GM23338 (cell line): ENCODE data around the gene CACNB2.

ENCODE experiments used
- EZH2 ChIP-seq: fragments of 200-600 bp; sonication (generic); IDR thresholded peaks from one replicate; pipeline ENCODE4 v1.8.0; 2017; ENCODE audit warnings: antibody characterized with exemption, mild to moderate bottlenecking, low read depth; ENCODE audit not compliant: unreplicated experiment
- JUNB ChIP-seq: IDR thresholded peaks from one replicate; pipeline ENCODE4 v1.6.1; 2016; ENCODE audit warnings: antibody characterized with exemption; ENCODE audit not compliant: unreplicated experiment
- REST ChIP-seq: IDR thresholded peaks from one replicate; pipeline ENCODE4 v1.6.1; 2018; ENCODE audit warnings: antibody characterized with exemption; ENCODE audit not compliant: unreplicated experiment
- STAT1 ChIP-seq: IDR thresholded peaks from one replicate; pipeline ENCODE4 v1.6.1; 2016; ENCODE audit warnings: antibody characterized with exemption; ENCODE audit not compliant: unreplicated experiment
- TF ChIP-seq, protein P1 (sequence below), 2 experiments: fragments of 200-600 bp in 1 of 2; sonication (generic) in 1 of 2; conservative IDR thresholded peaks; 2 replicates each; pipeline versions ENCODE4 v1.5.1 to v1.6.1; 2016 to 2017; ENCODE audit warnings: antibody characterized with exemption in 2 of 2, low read depth in 2 of 2, mild to moderate bottlenecking in 2 of 2, moderate library complexity in 1 of 2
- TF ChIP-seq, protein P2 (sequence below): IDR thresholded peaks from 2 replicates; pipeline ENCODE4 v1.6.1; 2016; ENCODE audit warnings: antibody characterized with exemption

GRCh38 chr10:18293536-18294510 is 153.6 kb downstream of the CACNB2 start:
- TF ChIP-seq, protein P1, sequence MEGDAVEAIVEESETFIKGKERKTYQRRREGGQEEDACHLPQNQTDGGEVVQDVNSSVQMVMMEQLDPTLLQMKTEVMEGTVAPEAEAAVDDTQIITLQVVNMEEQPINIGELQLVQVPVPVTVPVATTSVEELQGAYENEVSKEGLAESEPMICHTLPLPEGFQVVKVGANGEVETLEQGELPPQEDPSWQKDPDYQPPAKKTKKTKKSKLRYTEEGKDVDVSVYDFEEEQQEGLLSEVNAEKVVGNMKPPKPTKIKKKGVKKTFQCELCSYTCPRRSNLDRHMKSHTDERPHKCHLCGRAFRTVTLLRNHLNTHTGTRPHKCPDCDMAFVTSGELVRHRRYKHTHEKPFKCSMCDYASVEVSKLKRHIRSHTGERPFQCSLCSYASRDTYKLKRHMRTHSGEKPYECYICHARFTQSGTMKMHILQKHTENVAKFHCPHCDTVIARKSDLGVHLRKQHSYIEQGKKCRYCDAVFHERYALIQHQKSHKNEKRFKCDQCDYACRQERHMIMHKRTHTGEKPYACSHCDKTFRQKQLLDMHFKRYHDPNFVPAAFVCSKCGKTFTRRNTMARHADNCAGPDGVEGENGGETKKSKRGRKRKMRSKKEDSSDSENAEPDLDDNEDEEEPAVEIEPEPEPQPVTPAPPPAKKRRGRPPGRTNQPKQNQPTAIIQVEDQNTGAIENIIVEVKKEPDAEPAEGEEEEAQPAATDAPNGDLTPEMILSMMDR (conservative IDR thresholded peaks at IDR 0.05; ENCODE audit: low read depth in 2 of 2): no peak
- no peak for TF ChIP-seq EZH2
- TF ChIP-seq, protein P2, sequence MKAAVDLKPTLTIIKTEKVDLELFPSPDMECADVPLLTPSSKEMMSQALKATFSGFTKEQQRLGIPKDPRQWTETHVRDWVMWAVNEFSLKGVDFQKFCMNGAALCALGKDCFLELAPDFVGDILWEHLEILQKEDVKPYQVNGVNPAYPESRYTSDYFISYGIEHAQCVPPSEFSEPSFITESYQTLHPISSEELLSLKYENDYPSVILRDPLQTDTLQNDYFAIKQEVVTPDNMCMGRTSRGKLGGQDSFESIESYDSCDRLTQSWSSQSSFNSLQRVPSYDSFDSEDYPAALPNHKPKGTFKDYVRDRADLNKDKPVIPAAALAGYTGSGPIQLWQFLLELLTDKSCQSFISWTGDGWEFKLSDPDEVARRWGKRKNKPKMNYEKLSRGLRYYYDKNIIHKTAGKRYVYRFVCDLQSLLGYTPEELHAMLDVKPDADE: no peak
- no peak for TF ChIP-seq REST
- no peak for TF ChIP-seq JUNB
- no peak for TF ChIP-seq STAT1
